NCI-H1417 (cell line): ENCODE results near the gene VPS11.
A peak's percentile ranks its signal among the peaks of the same experiment; 100 is the strongest.
"Not testable (repeated sequence)": the region's sequence is repeated elsewhere in the genome, so short reads cannot be mapped to it uniquely, and the experiment has no call there.

ENCODE experiments used
- DNase-seq, 3 experiments: peaks; one replicate each; lab custom pipeline; 2025; lab: John Stamatoyannopoulos, UW

The VPS11 gene

GRCh38 chr11:119067371-119068222 lies at the start of gene VPS11:
Gene VPS11 (plus strand): TSS chr11:119067818. CDS start chr11:119067824, 6 bp downstream.
- peak; percentile 93 for DNase-seq

- peak; percentile 96 to 99 (median 98) for DNase-seq
These were observed 49.3 kb upstream of the VPS11 start, which contains the start of the genes RPS25 and TRAPPC4 for GRCh38 chr11:119018074-119018938. Gene RPS25 (minus strand): TSS chr11:119018343. CDS start chr11:119018284, 59 bp downstream. Gene TRAPPC4 (plus strand): TSS chr11:119018766. CDS start chr11:119018796, 30 bp downstream.

GRCh38 chr11:119019996-119020395 lies 47.6 kb upstream of the VPS11 start:
- DNase-seq: no peak

- no peak for DNase-seq
These were observed 46.0 kb upstream of the VPS11 start for GRCh38 chr11:119021631-119022030.

GRCh38 chr11:119023741-119024140 lies 43.9 kb upstream of the VPS11 start:
- DNase-seq: no peak

GRCh38 chr11:119024430-119025098 lies 43.1 kb upstream of the VPS11 start:
- no peak for DNase-seq

- no peak for DNase-seq
These were observed 42.5 kb upstream of the VPS11 start for GRCh38 chr11:119025099-119025473.

- DNase-seq: no peak
These were observed 42.1 kb upstream of the VPS11 start for GRCh38 chr11:119025541-119025940.

- DNase-seq: no peak
These were observed 41.4 kb upstream of the VPS11 start for GRCh38 chr11:119025978-119026766.

- no peak for DNase-seq
These were observed 40.6 kb upstream of the VPS11 start for GRCh38 chr11:119026970-119027369.

GRCh38 chr11:119027561-119028345 lies 39.9 kb upstream of the VPS11 start:
- DNase-seq: no peak

GRCh38 chr11:119028346-119029068 lies 39.1 kb upstream of the VPS11 start:
- DNase-seq: no peak

GRCh38 chr11:119029069-119029339 lies 38.6 kb upstream of the VPS11 start:
- DNase-seq: no peak

GRCh38 chr11:119029340-119030028 lies 38.1 kb upstream of the VPS11 start:
- DNase-seq: peak in 1 of 3 experiments; percentile 40

GRCh38 chr11:119030029-119030328 lies 37.6 kb upstream of the VPS11 start:
- no peak for DNase-seq

- peak; percentile 97 to 99 (median 99) for DNase-seq
These were observed 37.1 kb upstream of the VPS11 start, which contains the start of gene SLC37A4 for GRCh38 chr11:119030329-119031047. Gene SLC37A4 (minus strand): TSS chr11:119030877.

- DNase-seq: no peak
These were observed 35.7 kb upstream of the VPS11 start for GRCh38 chr11:119031912-119032280.

GRCh38 chr11:119033421-119033820 lies 34.2 kb upstream of the VPS11 start:
- DNase-seq: not testable (repeated sequence)

GRCh38 chr11:119034813-119035212 lies 32.8 kb upstream of the VPS11 start:
- DNase-seq: no peak
